SK-N-SH treated with all-trans-retinoic acid at 6 μM for 48 hours (cell line): Measurements from ENCODE around the gene ERI3.

ENCODE experiments used
- ARNTL ChIP-seq: fragments of 450-650 bp; formaldehyde crosslinking; IDR thresholded peaks from 2 replicates; pipeline ENCODE4 v1.5.0; 2020; ENCODE audit warnings: low read depth, mild to moderate bottlenecking, moderate library complexity, borderline replicate concordance
- BACH2 ChIP-seq: fragments of 250-450 bp; sonication (Bioruptor Pico); IDR thresholded peaks from 2 replicates; pipeline ENCODE4 v1.9.0; 2021; ENCODE audit warnings: mild to moderate bottlenecking, borderline replicate concordance
- CREB5 ChIP-seq: fragments of 250-450 bp; sonication (Bioruptor Pico); IDR thresholded peaks from 2 replicates; pipeline ENCODE4 v1.5.1; 2020; ENCODE audit warnings: low read depth, mild to moderate bottlenecking, moderate library complexity
- ISL1 ChIP-seq: fragments of 250-450 bp; sonication (Bioruptor Pico); IDR thresholded peaks from 2 replicates; pipeline ENCODE4 v2.1.2; 2022; ENCODE audit warnings: mild to moderate bottlenecking, moderate library complexity
- RARB ChIP-seq: fragments of 250-450 bp; sonication (Bioruptor Pico); IDR thresholded peaks from 2 replicates; pipeline ENCODE4 v1.8.0; 2021; ENCODE audit warnings: mild to moderate bottlenecking, moderate library complexity
- TCF4 ChIP-seq: fragments of 250-450 bp; sonication (Bioruptor Pico); IDR thresholded peaks from 2 replicates; pipeline ENCODE4 v1.8.0; 2021; ENCODE audit warnings: mild to moderate bottlenecking, moderate library complexity, borderline replicate concordance
- TOX ChIP-seq: fragments of 250-450 bp; sonication (Bioruptor Pico); IDR thresholded peaks from 2 replicates; pipeline ENCODE4 v1.8.0; 2021; ENCODE audit warnings: mild to moderate bottlenecking, moderate library complexity, borderline replicate concordance
- ZFP3 ChIP-seq: fragments of 250-450 bp; sonication (Bioruptor Pico); IDR thresholded peaks from 2 replicates; pipeline ENCODE4 v1.5.0; 2020; ENCODE audit warnings: mild to moderate bottlenecking, moderate library complexity
- ZFP30 ChIP-seq: fragments of 450-650 bp; formaldehyde crosslinking; IDR thresholded peaks from 2 replicates; pipeline ENCODE4 v1.5.0; 2022; ENCODE audit warnings: mild to moderate bottlenecking, moderate library complexity
- ZNF565 ChIP-seq: fragments of 450-650 bp; formaldehyde crosslinking; conservative IDR thresholded peaks from 2 replicates; pipeline ENCODE4 v1.5.0; 2020; ENCODE audit warnings: low read depth, mild to moderate bottlenecking, moderate library complexity
- ZNF8 ChIP-seq: fragments of 450-650 bp; formaldehyde crosslinking; IDR thresholded peaks from 2 replicates; pipeline ENCODE4 v1.5.0; 2020; ENCODE audit warnings: mild to moderate bottlenecking, moderate library complexity
- TF ChIP-seq, protein P1 (sequence below): fragments of 250-450 bp; sonication (Bioruptor Pico); IDR thresholded peaks from 2 replicates; pipeline ENCODE4 v1.8.0; 2020; ENCODE audit warnings: mild to moderate bottlenecking, moderate library complexity, borderline replicate concordance

DNA sequence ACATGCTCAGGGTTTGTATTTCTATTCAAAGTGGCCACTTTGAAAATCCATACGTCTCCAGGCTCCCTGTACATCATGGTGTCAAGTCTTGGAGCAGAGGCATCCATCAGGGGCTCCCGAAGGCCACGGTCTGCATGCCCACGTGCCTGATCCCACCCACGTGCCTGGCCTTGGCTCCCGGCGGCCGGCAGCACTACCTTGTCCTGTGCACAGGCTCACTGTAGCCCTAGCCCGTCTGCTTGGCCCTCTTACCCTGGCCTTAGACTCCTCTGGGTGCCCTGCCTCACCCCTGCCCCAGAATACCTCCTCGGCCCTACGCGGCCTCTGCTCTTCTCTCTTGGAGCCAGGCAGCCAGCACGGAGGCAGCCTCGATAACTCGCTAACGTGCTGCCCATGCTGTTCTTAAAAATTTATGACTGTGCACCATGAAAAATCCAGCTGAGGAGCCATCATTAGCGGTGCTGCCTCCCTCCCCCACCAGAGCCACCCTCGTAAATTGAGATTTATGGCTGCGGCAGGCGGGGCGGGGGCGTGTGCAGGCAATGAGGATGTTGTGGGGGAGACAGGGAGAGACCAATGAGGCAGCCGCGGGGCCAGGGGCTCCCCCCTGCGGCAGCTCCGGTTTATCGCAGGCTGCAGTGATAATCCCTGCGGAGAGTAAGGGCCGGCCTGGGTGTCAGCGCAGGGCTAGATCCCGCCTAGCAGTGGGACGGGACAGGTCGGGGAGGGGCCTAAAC lies 117.2 kb downstream of the ERI3 start:
- TF ChIP-seq, protein P1, sequence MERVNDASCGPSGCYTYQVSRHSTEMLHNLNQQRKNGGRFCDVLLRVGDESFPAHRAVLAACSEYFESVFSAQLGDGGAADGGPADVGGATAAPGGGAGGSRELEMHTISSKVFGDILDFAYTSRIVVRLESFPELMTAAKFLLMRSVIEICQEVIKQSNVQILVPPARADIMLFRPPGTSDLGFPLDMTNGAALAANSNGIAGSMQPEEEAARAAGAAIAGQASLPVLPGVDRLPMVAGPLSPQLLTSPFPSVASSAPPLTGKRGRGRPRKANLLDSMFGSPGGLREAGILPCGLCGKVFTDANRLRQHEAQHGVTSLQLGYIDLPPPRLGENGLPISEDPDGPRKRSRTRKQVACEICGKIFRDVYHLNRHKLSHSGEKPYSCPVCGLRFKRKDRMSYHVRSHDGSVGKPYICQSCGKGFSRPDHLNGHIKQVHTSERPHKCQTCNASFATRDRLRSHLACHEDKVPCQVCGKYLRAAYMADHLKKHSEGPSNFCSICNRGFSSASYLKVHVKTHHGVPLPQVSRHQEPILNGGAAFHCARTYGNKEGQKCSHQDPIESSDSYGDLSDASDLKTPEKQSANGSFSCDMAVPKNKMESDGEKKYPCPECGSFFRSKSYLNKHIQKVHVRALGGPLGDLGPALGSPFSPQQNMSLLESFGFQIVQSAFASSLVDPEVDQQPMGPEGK = no peak
- TF ChIP-seq ZNF565 (CRISPR knock-in tag) = no peak
- no peak for TF ChIP-seq ZNF8 (CRISPR knock-in tag)
- no peak for TF ChIP-seq RARB (CRISPR knock-in tag)
- no peak for TF ChIP-seq CREB5 (CRISPR knock-in tag)
- TF ChIP-seq ARNTL = no peak
- TF ChIP-seq ZFP3 (CRISPR knock-in tag) = no peak
- no peak for TF ChIP-seq ZFP30 (CRISPR knock-in tag)
- no peak for TF ChIP-seq BACH2 (CRISPR knock-in tag)
- TF ChIP-seq TOX (CRISPR knock-in tag) = no peak
- no peak for TF ChIP-seq TCF4 (CRISPR knock-in tag)
- TF ChIP-seq ISL1 (CRISPR knock-in tag) = no peak
